ENCODE data around the gene P2RY8. TPM values are rescaled to one million over a fixed set of nuclear protein-coding genes. Genes with fewer than 3 reads are reported as not detected.

The P2RY8 gene
- total RNA-seq, 2 donors from 2014 or later: 0.93 to 1.3 TPM

DNA sequence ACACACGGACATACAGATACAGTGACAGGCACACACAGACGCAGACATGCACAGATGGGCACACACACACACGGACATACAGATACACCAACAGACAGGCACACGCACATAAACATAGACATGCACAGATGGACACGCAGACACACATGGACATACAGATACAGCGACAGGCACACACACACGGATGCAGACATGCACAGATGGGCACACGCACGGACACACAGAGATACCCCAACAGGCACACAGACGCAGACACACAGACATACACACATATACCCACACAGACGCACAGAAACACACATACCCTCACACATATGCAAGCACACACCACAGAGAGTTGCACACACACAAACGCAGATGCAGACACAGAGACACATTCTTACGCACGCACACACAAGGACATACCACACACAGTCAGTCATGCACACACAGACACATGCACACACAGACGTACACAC is 120.6 kb downstream of the P2RY8 start:
- H3K27me3 ChIP-seq: no peaks in the 10 kb centered on the region
- TF ChIP-seq, protein P1, sequence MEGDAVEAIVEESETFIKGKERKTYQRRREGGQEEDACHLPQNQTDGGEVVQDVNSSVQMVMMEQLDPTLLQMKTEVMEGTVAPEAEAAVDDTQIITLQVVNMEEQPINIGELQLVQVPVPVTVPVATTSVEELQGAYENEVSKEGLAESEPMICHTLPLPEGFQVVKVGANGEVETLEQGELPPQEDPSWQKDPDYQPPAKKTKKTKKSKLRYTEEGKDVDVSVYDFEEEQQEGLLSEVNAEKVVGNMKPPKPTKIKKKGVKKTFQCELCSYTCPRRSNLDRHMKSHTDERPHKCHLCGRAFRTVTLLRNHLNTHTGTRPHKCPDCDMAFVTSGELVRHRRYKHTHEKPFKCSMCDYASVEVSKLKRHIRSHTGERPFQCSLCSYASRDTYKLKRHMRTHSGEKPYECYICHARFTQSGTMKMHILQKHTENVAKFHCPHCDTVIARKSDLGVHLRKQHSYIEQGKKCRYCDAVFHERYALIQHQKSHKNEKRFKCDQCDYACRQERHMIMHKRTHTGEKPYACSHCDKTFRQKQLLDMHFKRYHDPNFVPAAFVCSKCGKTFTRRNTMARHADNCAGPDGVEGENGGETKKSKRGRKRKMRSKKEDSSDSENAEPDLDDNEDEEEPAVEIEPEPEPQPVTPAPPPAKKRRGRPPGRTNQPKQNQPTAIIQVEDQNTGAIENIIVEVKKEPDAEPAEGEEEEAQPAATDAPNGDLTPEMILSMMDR (IDR thresholded peaks at IDR 0.05): no peak
- H3K4me3 ChIP-seq: no peak overlapping the region
- no peaks in the 10 kb centered on the region for H3K4me1 ChIP-seq
- no peak for DNase-seq (ENCODE audit: low spot score)
- peaks cover 38% of the 10 kb centered on the region for H3K36me3 ChIP-seq
- no peak overlapping the region for H3K27ac ChIP-seq
- peaks cover 0 to 4% of the 10 kb centered on the region in 2 donors for H3K9me3 ChIP-seq

Other genes with a start within 250 kb of the P2RY8 start
- gene IL3RA, start 200.4 kb downstream of the P2RY8 start, total RNA-seq: 1 to 10 TPM; 2.4 to 3.2 TPM
- gene SLC25A6, start 145.1 kb downstream of the P2RY8 start, total RNA-seq: 100 to 1,000 TPM; 109 to 157 TPM
- 10 to 100 TPM; 20.1 to 31.9 TPM for gene ASMTL, start 84.3 kb downstream of the P2RY8 start, total RNA-seq
- 10 to 100 TPM; 16.0 to 19.3 TPM for gene AKAP17A, start 54.4 kb upstream of the P2RY8 start, total RNA-seq
- not detected for gene ASMT, start 77.9 kb upstream of the P2RY8 start, total RNA-seq

All from right atrium auricular region (tissue), 2 donors.